MCF 10A (cell line): Measurements from ENCODE around the gene CCDC85A. TPM values are rescaled to one million over a fixed set of nuclear protein-coding genes. Genes with fewer than 3 reads are reported as not detected.

Experiments
- BruUV-seq: library from RNA; stranded (reverse); fragments of 400-500 nt; replicated peaks from 2 replicates; lab custom pipeline; 2021; lab: Mats Ljungman, UMichigan
- CTCF ChIA-PET: fragments of 300-600 bp; sonication (Branson Sonifier 250); formaldehyde crosslinking; extraction: SDS; loops from one replicate; lab custom pipeline; 2021; ENCODE audit warnings: antibody characterized with exemption, inconsistent platforms; lab: Yijun Ruan, JAX
- POLR2A ChIA-PET: fragments of 300-600, 350-650 bp; sonication (Branson Sonifier 250); formaldehyde crosslinking; extraction: SDS; loops from one replicate; lab custom pipeline; 2020; ENCODE audit warnings: antibody characterized with exemption, inconsistent platforms; lab: Yijun Ruan, JAX
- DNase-seq: peaks from one replicate; pipeline ENCODE4 v3.0.0-alpha.2; 2018; ENCODE audit not compliant: unreplicated experiment
- H3K27ac Mint-ChIP-seq: one replicate; pipeline ENCODE4 v1.8.0; 2022; ENCODE audit warnings: mild to moderate bottlenecking, low read depth, mixed read lengths; ENCODE audit not compliant: unreplicated experiment
- H3K27me3 Mint-ChIP-seq: one replicate; pipeline ENCODE4 v1.8.0; 2022; ENCODE audit warnings: mixed read lengths; ENCODE audit not compliant: insufficient read depth, unreplicated experiment
- H3K36me3 Mint-ChIP-seq: one replicate; pipeline ENCODE4 v1.8.0; 2022; ENCODE audit warnings: mild to moderate bottlenecking, moderate library complexity, mixed read lengths; ENCODE audit not compliant: insufficient read depth, unreplicated experiment
- H3K4me1 Mint-ChIP-seq: one replicate; pipeline ENCODE4 v1.8.0; 2022; ENCODE audit warnings: mixed read lengths; ENCODE audit not compliant: insufficient read depth, unreplicated experiment
- H3K4me3 Mint-ChIP-seq: one replicate; pipeline ENCODE4 v1.8.0; 2022; ENCODE audit warnings: mild to moderate bottlenecking, moderate library complexity, mixed read lengths; ENCODE audit not compliant: unreplicated experiment
- H3K9me3 Mint-ChIP-seq: one replicate; pipeline ENCODE4 v1.8.0; 2022; ENCODE audit warnings: mixed read lengths; ENCODE audit not compliant: unreplicated experiment
- CTCF ChIP-seq: fragments of 200-600 bp; IDR thresholded peaks from one replicate; pipeline ENCODE4 v1.8.0; 2022; ENCODE audit warnings: antibody characterized with exemption, mild to moderate bottlenecking; ENCODE audit not compliant: unreplicated experiment
- intact Hi-C: fragments of 100-400 bp; cut with micrococcal nuclease; formaldehyde crosslinking; loops from 2 replicates; pipeline ENCODE4 v1.14.1; 2022
- total RNA-seq: library from RNA; stranded (reverse); gene quantifications from 2 replicates; pipeline ENCODE4 v1.2.3, GENCODE V29; 2022

Gene CCDC85A
- total RNA-seq, 1 experiment from 2014 or later, result 0.16 TPM

GRCh38 chr2:56263876-56264275, 80.1 kb downstream of the CCDC85A start:
- no peak for TF ChIP-seq CTCF
- Mint-ChIP-seq H3K36me3 (no peaks in the 10 kb centered on the region), H3K4me3 (no peak overlapping the region), H3K27ac (no peak overlapping the region), H3K9me3 (no peaks in the 10 kb centered on the region), H3K4me1 (peaks cover 16% of the 10 kb centered on the region), H3K27me3 (no peaks in the 10 kb centered on the region)
- intact Hi-C loops, result no loop called here
- DNase-seq, result peak; percentile 14
- ChIA-PET POLR2A (no interaction called here), CTCF (interaction anchor here (0.7 kb wide), 2 partner anchors 26 to 301 kb away, joined by 3 read pairs; no protein-coding TSS in a partner anchor)
- BruUV-seq, result no TSS peak

- TF ChIP-seq CTCF, result no peak
- Mint-ChIP-seq H3K27me3 (no peaks in the 10 kb centered on the region), H3K9me3 (no peaks in the 10 kb centered on the region), H3K36me3 (no peaks in the 10 kb centered on the region), H3K4me3 (no peak overlapping the region), H3K27ac (no peak overlapping the region), H3K4me1 (peaks cover 16% of the 10 kb centered on the region)
- intact Hi-C loops, result no loop called here
- ChIA-PET CTCF (interaction anchor here (0.6 kb wide), 1 partner anchor 268 kb away, joined by 4 read pairs; no protein-coding TSS in a partner anchor), POLR2A (interaction anchor here (0.5 to 0.7 kb wide), 3 partner anchors 110 to 1384 kb away, joined by 3 to 4 read pairs (median 4); no protein-coding TSS in a partner anchor)
- BruUV-seq, result no TSS peak
- no peak for DNase-seq
These were observed 83.1 kb downstream of the CCDC85A start for GRCh38 chr2:56266761-56267414.

DNA sequence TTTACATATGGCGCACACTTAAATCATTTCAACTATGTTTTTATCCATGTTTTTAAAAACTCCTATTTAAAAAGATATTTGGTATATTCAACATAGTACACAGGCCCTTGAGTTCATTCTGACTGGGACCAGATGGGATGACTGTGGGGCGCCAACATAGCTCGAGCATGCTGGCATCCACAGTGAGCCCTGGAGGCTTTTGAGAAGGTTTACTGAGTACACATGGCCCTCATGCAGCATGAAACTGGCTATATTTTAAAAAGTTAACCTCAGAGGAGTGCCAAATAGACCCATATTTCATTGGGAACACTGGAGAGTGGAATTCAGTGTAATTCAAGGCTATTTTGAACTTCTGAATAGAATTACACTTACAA, 83.6 kb downstream of the CCDC85A start:
- CTCF ChIA-PET, result no interaction called here
- peaks cover 16% of the 10 kb centered on the region for H3K4me1 Mint-ChIP-seq
- H3K4me3 Mint-ChIP-seq, result no peak overlapping the region
- no TSS peak for BruUV-seq
- no peaks in the 10 kb centered on the region for H3K9me3 Mint-ChIP-seq
- no peaks in the 10 kb centered on the region for H3K27me3 Mint-ChIP-seq
- H3K27ac Mint-ChIP-seq, result no peak overlapping the region
- POLR2A ChIA-PET, result no interaction called here
- H3K36me3 Mint-ChIP-seq, result no peaks in the 10 kb centered on the region
- intact Hi-C loops, result no loop called here
- DNase-seq, result no peak
- TF ChIP-seq CTCF, result no peak

DNA sequence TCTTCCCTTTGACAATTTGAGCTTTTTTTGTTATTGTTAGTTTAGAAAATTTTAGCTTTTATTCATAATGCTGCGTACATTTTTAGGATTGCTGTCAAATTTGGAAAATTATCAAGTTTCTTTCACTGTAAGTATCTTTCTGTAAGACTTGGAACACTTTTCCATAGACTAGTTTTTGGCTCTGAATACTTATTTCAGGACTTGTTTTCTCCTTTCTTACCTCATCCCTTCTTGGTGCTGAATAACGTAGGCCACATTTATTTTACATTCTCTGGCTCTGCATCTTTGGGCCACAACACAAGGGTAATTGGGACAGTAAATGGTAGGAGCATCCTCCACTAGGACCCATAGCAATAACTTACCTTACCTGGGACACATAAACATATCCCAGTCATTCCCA, 85.1 kb downstream of the CCDC85A start:
- ChIA-PET CTCF (interaction anchor here (0.6 kb wide), 1 partner anchor 31 kb away, joined by 4 read pairs; no protein-coding TSS in a partner anchor), POLR2A (no interaction called here)
- TF ChIP-seq CTCF, result no peak
- no peaks in the 10 kb centered on the region for H3K9me3 Mint-ChIP-seq
- H3K27ac Mint-ChIP-seq, result no peak overlapping the region
- no TSS peak for BruUV-seq
- H3K36me3 Mint-ChIP-seq, result no peaks in the 10 kb centered on the region
- intact Hi-C loops, result no loop called here
- no peak for DNase-seq
- H3K4me1 Mint-ChIP-seq, result peaks cover 11% of the 10 kb centered on the region
- no peak overlapping the region for H3K4me3 Mint-ChIP-seq
- no peaks in the 10 kb centered on the region for H3K27me3 Mint-ChIP-seq
